Measurements from ENCODE around the gene SIL1. TPM values are rescaled to one million over a fixed set of nuclear protein-coding genes. Genes with fewer than 3 reads are reported as not detected.

Gene SIL1
- total RNA-seq, 1 experiment from 2014 or later: 10.7 TPM

DNA sequence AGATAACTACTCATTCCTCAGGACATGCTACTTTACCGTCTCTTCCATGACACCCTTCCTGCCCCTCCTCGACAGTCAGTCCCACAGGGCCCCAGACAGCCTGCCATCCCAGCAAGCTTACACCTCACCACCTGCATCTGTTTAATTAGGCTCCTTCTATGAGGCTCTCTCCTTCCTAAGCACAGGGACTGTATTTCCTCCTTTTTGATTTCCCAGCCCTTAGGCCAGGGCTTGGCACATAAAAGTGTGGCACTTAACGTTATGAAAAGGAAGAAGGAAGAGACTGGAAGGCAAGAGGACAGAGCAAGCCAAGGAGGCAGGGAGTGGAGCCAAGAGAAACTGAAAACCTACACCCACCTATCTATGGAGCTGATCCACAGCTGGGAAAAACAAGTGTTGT, 146.8 kb downstream of the SIL1 start (continued):
- TF ChIP-seq, protein P1, sequence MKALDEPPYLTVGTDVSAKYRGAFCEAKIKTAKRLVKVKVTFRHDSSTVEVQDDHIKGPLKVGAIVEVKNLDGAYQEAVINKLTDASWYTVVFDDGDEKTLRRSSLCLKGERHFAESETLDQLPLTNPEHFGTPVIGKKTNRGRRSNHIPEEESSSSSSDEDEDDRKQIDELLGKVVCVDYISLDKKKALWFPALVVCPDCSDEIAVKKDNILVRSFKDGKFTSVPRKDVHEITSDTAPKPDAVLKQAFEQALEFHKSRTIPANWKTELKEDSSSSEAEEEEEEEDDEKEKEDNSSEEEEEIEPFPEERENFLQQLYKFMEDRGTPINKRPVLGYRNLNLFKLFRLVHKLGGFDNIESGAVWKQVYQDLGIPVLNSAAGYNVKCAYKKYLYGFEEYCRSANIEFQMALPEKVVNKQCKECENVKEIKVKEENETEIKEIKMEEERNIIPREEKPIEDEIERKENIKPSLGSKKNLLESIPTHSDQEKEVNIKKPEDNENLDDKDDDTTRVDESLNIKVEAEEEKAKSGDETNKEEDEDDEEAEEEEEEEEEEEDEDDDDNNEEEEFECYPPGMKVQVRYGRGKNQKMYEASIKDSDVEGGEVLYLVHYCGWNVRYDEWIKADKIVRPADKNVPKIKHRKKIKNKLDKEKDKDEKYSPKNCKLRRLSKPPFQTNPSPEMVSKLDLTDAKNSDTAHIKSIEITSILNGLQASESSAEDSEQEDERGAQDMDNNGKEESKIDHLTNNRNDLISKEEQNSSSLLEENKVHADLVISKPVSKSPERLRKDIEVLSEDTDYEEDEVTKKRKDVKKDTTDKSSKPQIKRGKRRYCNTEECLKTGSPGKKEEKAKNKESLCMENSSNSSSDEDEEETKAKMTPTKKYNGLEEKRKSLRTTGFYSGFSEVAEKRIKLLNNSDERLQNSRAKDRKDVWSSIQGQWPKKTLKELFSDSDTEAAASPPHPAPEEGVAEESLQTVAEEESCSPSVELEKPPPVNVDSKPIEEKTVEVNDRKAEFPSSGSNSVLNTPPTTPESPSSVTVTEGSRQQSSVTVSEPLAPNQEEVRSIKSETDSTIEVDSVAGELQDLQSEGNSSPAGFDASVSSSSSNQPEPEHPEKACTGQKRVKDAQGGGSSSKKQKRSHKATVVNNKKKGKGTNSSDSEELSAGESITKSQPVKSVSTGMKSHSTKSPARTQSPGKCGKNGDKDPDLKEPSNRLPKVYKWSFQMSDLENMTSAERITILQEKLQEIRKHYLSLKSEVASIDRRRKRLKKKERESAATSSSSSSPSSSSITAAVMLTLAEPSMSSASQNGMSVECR (CRISPR knock-in tag; IDR thresholded peaks at IDR 0.05; ENCODE audit: borderline replicate concordance): no peak
- TF ChIP-seq, protein P2, sequence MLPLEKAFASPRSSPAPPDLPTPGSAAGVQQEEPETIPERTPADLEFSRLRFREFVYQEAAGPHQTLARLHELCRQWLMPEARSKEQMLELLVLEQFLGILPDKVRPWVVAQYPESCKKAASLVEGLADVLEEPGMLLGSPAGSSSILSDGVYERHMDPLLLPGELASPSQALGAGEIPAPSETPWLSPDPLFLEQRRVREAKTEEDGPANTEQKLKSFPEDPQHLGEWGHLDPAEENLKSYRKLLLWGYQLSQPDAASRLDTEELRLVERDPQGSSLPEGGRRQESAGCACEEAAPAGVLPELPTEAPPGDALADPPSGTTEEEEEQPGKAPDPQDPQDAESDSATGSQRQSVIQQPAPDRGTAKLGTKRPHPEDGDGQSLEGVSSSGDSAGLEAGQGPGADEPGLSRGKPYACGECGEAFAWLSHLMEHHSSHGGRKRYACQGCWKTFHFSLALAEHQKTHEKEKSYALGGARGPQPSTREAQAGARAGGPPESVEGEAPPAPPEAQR (CRISPR knock-in tag; IDR thresholded peaks at IDR 0.05): no peak
- TF ChIP-seq, protein P3, sequence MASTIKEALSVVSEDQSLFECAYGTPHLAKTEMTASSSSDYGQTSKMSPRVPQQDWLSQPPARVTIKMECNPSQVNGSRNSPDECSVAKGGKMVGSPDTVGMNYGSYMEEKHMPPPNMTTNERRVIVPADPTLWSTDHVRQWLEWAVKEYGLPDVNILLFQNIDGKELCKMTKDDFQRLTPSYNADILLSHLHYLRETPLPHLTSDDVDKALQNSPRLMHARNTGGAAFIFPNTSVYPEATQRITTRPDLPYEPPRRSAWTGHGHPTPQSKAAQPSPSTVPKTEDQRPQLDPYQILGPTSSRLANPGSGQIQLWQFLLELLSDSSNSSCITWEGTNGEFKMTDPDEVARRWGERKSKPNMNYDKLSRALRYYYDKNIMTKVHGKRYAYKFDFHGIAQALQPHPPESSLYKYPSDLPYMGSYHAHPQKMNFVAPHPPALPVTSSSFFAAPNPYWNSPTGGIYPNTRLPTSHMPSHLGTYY (CRISPR knock-in tag; IDR thresholded peaks at IDR 0.05): no peak
- no peak for TF ChIP-seq ZNF317 (CRISPR knock-in tag; IDR thresholded peaks at IDR 0.05; ENCODE audit: borderline replicate concordance, low read depth)
- TF ChIP-seq CREM (CRISPR knock-in tag; IDR thresholded peaks at IDR 0.05): no peak
- TF ChIP-seq, protein P4, sequence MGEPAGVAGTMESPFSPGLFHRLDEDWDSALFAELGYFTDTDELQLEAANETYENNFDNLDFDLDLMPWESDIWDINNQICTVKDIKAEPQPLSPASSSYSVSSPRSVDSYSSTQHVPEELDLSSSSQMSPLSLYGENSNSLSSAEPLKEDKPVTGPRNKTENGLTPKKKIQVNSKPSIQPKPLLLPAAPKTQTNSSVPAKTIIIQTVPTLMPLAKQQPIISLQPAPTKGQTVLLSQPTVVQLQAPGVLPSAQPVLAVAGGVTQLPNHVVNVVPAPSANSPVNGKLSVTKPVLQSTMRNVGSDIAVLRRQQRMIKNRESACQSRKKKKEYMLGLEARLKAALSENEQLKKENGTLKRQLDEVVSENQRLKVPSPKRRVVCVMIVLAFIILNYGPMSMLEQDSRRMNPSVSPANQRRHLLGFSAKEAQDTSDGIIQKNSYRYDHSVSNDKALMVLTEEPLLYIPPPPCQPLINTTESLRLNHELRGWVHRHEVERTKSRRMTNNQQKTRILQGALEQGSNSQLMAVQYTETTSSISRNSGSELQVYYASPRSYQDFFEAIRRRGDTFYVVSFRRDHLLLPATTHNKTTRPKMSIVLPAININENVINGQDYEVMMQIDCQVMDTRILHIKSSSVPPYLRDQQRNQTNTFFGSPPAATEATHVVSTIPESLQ (CRISPR knock-in tag; IDR thresholded peaks at IDR 0.05): no peak
- TF ChIP-seq, protein P5, sequence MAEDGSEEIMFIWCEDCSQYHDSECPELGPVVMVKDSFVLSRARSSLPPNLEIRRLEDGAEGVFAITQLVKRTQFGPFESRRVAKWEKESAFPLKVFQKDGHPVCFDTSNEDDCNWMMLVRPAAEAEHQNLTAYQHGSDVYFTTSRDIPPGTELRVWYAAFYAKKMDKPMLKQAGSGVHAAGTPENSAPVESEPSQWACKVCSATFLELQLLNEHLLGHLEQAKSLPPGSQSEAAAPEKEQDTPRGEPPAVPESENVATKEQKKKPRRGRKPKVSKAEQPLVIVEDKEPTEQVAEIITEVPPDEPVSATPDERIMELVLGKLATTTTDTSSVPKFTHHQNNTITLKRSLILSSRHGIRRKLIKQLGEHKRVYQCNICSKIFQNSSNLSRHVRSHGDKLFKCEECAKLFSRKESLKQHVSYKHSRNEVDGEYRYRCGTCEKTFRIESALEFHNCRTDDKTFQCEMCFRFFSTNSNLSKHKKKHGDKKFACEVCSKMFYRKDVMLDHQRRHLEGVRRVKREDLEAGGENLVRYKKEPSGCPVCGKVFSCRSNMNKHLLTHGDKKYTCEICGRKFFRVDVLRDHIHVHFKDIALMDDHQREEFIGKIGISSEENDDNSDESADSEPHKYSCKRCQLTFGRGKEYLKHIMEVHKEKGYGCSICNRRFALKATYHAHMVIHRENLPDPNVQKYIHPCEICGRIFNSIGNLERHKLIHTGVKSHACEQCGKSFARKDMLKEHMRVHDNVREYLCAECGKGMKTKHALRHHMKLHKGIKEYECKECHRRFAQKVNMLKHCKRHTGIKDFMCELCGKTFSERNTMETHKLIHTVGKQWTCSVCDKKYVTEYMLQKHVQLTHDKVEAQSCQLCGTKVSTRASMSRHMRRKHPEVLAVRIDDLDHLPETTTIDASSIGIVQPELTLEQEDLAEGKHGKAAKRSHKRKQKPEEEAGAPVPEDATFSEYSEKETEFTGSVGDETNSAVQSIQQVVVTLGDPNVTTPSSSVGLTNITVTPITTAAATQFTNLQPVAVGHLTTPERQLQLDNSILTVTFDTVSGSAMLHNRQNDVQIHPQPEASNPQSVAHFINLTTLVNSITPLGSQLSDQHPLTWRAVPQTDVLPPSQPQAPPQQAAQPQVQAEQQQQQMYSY (CRISPR knock-in tag; IDR thresholded peaks at IDR 0.05): no peak
- TF ChIP-seq JAZF1 (CRISPR knock-in tag; IDR thresholded peaks at IDR 0.05): no peak
- TF ChIP-seq FOXK1 (CRISPR knock-in tag; IDR thresholded peaks at IDR 0.05): no peak
- TF ChIP-seq, protein P6, sequence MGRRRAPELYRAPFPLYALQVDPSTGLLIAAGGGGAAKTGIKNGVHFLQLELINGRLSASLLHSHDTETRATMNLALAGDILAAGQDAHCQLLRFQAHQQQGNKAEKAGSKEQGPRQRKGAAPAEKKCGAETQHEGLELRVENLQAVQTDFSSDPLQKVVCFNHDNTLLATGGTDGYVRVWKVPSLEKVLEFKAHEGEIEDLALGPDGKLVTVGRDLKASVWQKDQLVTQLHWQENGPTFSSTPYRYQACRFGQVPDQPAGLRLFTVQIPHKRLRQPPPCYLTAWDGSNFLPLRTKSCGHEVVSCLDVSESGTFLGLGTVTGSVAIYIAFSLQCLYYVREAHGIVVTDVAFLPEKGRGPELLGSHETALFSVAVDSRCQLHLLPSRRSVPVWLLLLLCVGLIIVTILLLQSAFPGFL (CRISPR knock-in tag; IDR thresholded peaks at IDR 0.05; ENCODE audit: borderline replicate concordance): no peak
- TF ChIP-seq, protein P7, sequence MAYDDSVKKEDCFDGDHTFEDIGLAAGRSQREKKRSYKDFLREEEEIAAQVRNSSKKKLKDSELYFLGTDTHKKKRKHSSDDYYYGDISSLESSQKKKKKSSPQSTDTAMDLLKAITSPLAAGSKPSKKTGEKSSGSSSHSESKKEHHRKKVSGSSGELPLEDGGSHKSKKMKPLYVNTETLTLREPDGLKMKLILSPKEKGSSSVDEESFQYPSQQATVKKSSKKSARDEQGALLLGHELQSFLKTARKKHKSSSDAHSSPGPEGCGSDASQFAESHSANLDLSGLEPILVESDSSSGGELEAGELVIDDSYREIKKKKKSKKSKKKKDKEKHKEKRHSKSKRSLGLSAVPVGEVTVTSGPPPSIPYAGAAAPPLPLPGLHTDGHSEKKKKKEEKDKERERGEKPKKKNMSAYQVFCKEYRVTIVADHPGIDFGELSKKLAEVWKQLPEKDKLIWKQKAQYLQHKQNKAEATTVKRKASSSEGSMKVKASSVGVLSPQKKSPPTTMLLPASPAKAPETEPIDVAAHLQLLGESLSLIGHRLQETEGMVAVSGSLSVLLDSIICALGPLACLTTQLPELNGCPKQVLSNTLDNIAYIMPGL (CRISPR knock-in tag; IDR thresholded peaks at IDR 0.05): no peak
- no peak for TF ChIP-seq EMX1 (CRISPR knock-in tag; IDR thresholded peaks at IDR 0.05)
- TF ChIP-seq, protein P8, sequence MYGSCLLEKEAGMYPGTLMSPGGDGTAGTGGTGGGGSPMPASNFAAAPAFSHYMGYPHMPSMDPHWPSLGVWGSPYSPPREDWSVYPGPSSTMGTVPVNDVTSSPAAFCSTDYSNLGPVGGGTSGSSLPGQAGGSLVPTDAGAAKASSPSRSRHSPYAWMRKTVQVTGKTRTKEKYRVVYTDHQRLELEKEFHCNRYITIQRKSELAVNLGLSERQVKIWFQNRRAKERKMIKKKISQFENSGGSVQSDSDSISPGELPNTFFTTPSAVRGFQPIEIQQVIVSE (CRISPR knock-in tag; IDR thresholded peaks at IDR 0.05; ENCODE audit: borderline replicate concordance): no peak
- TF ChIP-seq, protein P9, sequence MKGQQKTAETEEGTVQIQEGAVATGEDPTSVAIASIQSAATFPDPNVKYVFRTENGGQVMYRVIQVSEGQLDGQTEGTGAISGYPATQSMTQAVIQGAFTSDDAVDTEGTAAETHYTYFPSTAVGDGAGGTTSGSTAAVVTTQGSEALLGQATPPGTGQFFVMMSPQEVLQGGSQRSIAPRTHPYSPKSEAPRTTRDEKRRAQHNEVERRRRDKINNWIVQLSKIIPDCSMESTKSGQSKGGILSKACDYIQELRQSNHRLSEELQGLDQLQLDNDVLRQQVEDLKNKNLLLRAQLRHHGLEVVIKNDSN (CRISPR knock-in tag; IDR thresholded peaks at IDR 0.05): no peak
- TF ChIP-seq NR2C2 (CRISPR knock-in tag; IDR thresholded peaks at IDR 0.05): no peak

Data from WTC11 (cell line).